Breast epithelium (tissue), 3 donors: Measurements from ENCODE around the gene FBLN1.

Experiments
- POLR2A ChIP-seq: fragments of 450-650 bp; IDR thresholded peaks from one replicate; pipeline ENCODE4 v1.6.1; 2016; ENCODE audit warnings: antibody characterized with exemption, mild to moderate bottlenecking, moderate library complexity
- POLR2AphosphoS5 ChIP-seq, 3 donors: sonication (generic); formaldehyde crosslinking; IDR thresholded peaks; one replicate each; pipeline ENCODE4 v1.6.1; 2017; ENCODE audit warnings: antibody characterized with exemption in 3 of 3
- TF ChIP-seq, protein P1 (sequence below), 3 donors: fragments of 450-650 bp; IDR thresholded peaks; one replicate each; pipeline ENCODE4 v1.5.1; 2016 to 2017; ENCODE audit warnings: antibody characterized with exemption in 3 of 3, mild to moderate bottlenecking in 3 of 3, moderate library complexity in 3 of 3

DNA sequence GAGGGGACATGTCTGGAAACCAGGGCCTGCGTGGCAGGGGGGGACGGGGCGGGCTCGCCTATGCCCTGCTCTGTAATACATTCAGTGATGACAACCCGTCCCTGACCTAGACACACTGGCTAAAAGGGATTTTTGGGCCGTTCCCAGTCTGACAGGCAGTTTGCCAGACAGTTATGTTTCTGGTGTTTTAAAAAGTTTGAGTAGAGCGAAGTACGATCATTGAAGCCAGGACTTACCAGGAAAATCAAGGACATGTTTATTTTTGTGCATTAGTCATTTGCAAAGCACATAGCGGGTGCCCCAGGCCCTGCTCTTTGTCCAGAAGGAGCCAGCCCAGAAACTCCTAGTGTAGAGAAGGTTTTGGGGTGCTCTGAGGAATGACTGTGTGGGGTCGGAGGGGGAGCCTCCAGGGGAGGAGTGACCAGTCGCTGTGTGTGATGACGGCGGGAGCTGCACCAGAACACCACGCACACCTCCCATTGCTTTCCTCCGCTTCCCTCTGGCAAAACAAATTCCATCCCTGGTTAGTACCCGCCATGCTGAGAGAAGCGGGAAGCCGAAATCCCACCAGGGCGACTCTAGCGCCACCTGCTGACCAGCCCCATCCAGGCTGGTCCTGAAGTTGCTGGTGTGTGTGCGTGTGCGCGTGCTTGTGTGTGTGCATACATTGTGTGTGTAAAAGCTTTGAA, 50.8 kb downstream of the FBLN1 start:
- TF ChIP-seq POLR2AphosphoS5 (IDR thresholded peaks at IDR 0.05) = peak; percentile 31 to 59 (median 56)
- no peak for TF ChIP-seq POLR2A
- TF ChIP-seq, protein P1, sequence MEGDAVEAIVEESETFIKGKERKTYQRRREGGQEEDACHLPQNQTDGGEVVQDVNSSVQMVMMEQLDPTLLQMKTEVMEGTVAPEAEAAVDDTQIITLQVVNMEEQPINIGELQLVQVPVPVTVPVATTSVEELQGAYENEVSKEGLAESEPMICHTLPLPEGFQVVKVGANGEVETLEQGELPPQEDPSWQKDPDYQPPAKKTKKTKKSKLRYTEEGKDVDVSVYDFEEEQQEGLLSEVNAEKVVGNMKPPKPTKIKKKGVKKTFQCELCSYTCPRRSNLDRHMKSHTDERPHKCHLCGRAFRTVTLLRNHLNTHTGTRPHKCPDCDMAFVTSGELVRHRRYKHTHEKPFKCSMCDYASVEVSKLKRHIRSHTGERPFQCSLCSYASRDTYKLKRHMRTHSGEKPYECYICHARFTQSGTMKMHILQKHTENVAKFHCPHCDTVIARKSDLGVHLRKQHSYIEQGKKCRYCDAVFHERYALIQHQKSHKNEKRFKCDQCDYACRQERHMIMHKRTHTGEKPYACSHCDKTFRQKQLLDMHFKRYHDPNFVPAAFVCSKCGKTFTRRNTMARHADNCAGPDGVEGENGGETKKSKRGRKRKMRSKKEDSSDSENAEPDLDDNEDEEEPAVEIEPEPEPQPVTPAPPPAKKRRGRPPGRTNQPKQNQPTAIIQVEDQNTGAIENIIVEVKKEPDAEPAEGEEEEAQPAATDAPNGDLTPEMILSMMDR (IDR thresholded peaks at IDR 0.05) = peak; percentile 94 to 97 (median 95)
